Osteoblast (primary cell): ENCODE measurements around the gene CBLB. TPM values are rescaled to one million over a fixed set of nuclear protein-coding genes. Genes with fewer than 3 reads are reported as not detected.

Source experiments
- DNase-seq: peaks from one replicate; pipeline ENCODE4 v3.0.0; 2011; ENCODE audit warnings: low spot score, mixed read lengths; ENCODE audit not compliant: insufficient read length; ENCODE audit errors: missing footprints
- H2AFZ ChIP-seq: 2 replicates; pipeline ENCODE4 v1.6.0; 2011; ENCODE audit warnings: mild to moderate bottlenecking, low read length
- H3K27ac ChIP-seq: 2 replicates; pipeline ENCODE4 v1.5.1; 2011; ENCODE audit warnings: mild to moderate bottlenecking, low read depth, low read length, moderate library complexity
- H3K27me3 ChIP-seq: 2 replicates; pipeline ENCODE4 v1.6.0; 2012; ENCODE audit warnings: mild to moderate bottlenecking, control low read depth, inconsistent platforms, low read length, moderate library complexity; ENCODE audit not compliant: insufficient read depth
- H3K36me3 ChIP-seq: 2 replicates; pipeline ENCODE4 v1.5.1; 2011; ENCODE audit warnings: mild to moderate bottlenecking, low read length, control low read depth, moderate library complexity; ENCODE audit not compliant: insufficient read depth
- H3K4me1 ChIP-seq: 2 replicates; pipeline ENCODE4 v1.5.1; 2011; ENCODE audit warnings: mild to moderate bottlenecking, low read length, control low read depth, moderate library complexity; ENCODE audit not compliant: insufficient read depth
- H3K4me2 ChIP-seq: 2 replicates; pipeline ENCODE4 v1.6.0; 2011; ENCODE audit warnings: mild to moderate bottlenecking, low read length; ENCODE audit not compliant: insufficient read depth
- H3K4me3 ChIP-seq: fragments of 200-600 bp; sonication (generic); 3 replicates; pipeline ENCODE4 v1.5.1; 2012; ENCODE audit warnings: mild to moderate bottlenecking, low read length, inconsistent platforms; ENCODE audit not compliant: insufficient read depth
- H3K79me2 ChIP-seq: 2 replicates; pipeline ENCODE4 v1.6.0; 2012; ENCODE audit warnings: mild to moderate bottlenecking, low read length, control low read depth, inconsistent platforms; ENCODE audit not compliant: insufficient read depth
- H3K9me3 ChIP-seq: 2 replicates; pipeline ENCODE4 v1.5.1; 2011; ENCODE audit warnings: low read depth, low read length, control low read depth
- H4K20me1 ChIP-seq: 2 replicates; pipeline ENCODE4 v1.6.0; 2012; ENCODE audit warnings: mild to moderate bottlenecking, low read length, control low read depth; ENCODE audit not compliant: insufficient read depth
- CTCF ChIP-seq: IDR thresholded peaks from 2 replicates; pipeline ENCODE4 v1.5.1; 2011; ENCODE audit warnings: mild to moderate bottlenecking, low read depth, low read length, moderate library complexity; ENCODE audit errors: extremely low read depth
- total RNA-seq: library from RNA; depleted of rRNA; stranded (reverse); fragments of >200 nt; gene quantifications from 2 replicates; pipeline ENCODE4 v1.2.3, GENCODE V29; 2012

The CBLB gene
- total RNA-seq, 1 donor = 128 TPM

GRCh38 chr3:105746231-105746996 lies 122.4 kb downstream of the CBLB start:
- Histone ChIP-seq H3K27me3 (no peaks in the 10 kb centered on the region), H3K9me3 (no peaks in the 10 kb centered on the region), H3K36me3 (peaks cover 38% of the 10 kb centered on the region), H3K4me1 (peaks cover 29% of the 10 kb centered on the region), H3K4me3 (no peak overlapping the region), H3K27ac (peak overlapping the region; percentile 74), H2AFZ (no peak overlapping the region), H3K4me2 (peak overlapping the region; percentile 24), H4K20me1 (peaks cover 6% of the 10 kb centered on the region), H3K79me2 (peaks cover 68% of the 10 kb centered on the region)
- TF ChIP-seq CTCF = no peak
- no peak for DNase-seq

DNA sequence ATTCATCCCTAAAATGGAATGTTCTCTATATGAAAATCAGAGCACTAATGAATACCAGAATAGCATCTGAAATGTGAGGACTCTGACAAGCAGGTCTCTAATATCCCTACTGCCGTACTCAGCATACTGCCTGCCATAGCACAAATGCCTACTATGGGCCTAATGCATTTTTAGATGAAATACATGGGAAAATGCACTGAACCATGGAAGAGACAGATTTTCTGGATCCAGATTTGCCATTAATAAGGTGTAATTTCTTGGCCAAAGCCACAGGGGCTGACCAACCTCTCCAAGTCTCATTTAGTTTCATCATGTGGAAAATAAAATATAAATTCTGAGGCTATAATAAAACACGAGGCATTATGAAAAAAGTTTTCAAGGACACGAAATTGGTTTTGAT lies 123.8 kb downstream of the CBLB start:
- TF ChIP-seq CTCF = no peak
- H3K4me1 ChIP-seq = peaks cover 29% of the 10 kb centered on the region
- peaks cover 57% of the 10 kb centered on the region for H3K79me2 ChIP-seq
- H3K27me3 ChIP-seq = no peaks in the 10 kb centered on the region
- peaks cover 3% of the 10 kb centered on the region for H4K20me1 ChIP-seq
- H3K27ac ChIP-seq = no peak overlapping the region
- H3K36me3 ChIP-seq = peaks cover 37% of the 10 kb centered on the region
- no peak overlapping the region for H2AFZ ChIP-seq
- no peak for DNase-seq
- H3K4me2 ChIP-seq = no peak overlapping the region
- no peaks in the 10 kb centered on the region for H3K9me3 ChIP-seq
- H3K4me3 ChIP-seq = no peak overlapping the region

DNA sequence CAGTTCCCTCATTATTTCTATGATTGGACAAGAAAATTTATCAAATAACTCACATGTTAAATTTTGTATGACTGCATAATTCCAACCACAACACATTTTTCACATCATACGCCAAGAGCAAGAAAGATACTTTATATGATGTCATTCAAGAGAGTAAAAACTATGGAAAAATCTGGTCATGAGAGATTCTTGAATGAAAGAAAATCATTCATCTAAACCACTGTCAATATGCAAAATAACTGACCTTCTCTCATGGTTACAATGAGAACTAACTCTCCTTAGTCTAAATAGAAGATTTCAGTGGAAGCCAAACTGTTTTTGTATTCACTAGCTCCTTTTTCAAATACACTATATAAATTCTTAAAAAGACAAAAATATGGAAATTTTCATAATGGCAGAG lies 124.6 kb downstream of the CBLB start:
- DNase-seq = no peak
- H3K27me3 ChIP-seq = no peaks in the 10 kb centered on the region
- no peak overlapping the region for H2AFZ ChIP-seq
- no peaks in the 10 kb centered on the region for H3K9me3 ChIP-seq
- no peak overlapping the region for H3K4me2 ChIP-seq
- H4K20me1 ChIP-seq = peaks cover 3% of the 10 kb centered on the region
- no peak for TF ChIP-seq CTCF
- peaks cover 26% of the 10 kb centered on the region for H3K4me1 ChIP-seq
- H3K27ac ChIP-seq = no peak overlapping the region
- no peak overlapping the region for H3K4me3 ChIP-seq
- peaks cover 55% of the 10 kb centered on the region for H3K79me2 ChIP-seq
- peaks cover 45% of the 10 kb centered on the region for H3K36me3 ChIP-seq

- no peak overlapping the region for H3K4me3 ChIP-seq
- no peaks in the 10 kb centered on the region for H3K9me3 ChIP-seq
- peaks cover 16% of the 10 kb centered on the region for H3K79me2 ChIP-seq
- H3K4me1 ChIP-seq = peaks cover 8% of the 10 kb centered on the region
- no peaks in the 10 kb centered on the region for H3K27me3 ChIP-seq
- H3K4me2 ChIP-seq = no peak overlapping the region
- no peak for TF ChIP-seq CTCF
- no peaks in the 10 kb centered on the region for H4K20me1 ChIP-seq
- peaks cover 52% of the 10 kb centered on the region for H3K36me3 ChIP-seq
- H3K27ac ChIP-seq = no peak overlapping the region
- no peak overlapping the region for H2AFZ ChIP-seq
- DNase-seq = no peak
These were observed 135.5 kb downstream of the CBLB start for GRCh38 chr3:105733356-105733755.
